Osteocyte (in vitro differentiated cells): ENCODE results near the gene LRRC18. TPM values are rescaled to one million over a fixed set of nuclear protein-coding genes. Genes with fewer than 3 reads are reported as not detected.

ENCODE experiments used
- DNase-seq: peaks from one replicate; pipeline ENCODE4 v3.0.0; 2021; ENCODE audit warnings: mixed read lengths; ENCODE audit not compliant: unreplicated experiment; ENCODE audit errors: extremely low spot score
- H3K27ac Mint-ChIP-seq: one replicate; pipeline ENCODE4 v1.8.0; 2021; ENCODE audit warnings: mild to moderate bottlenecking, mixed read lengths; ENCODE audit not compliant: unreplicated experiment
- H3K27me3 Mint-ChIP-seq: one replicate; pipeline ENCODE4 v1.8.0; 2021; ENCODE audit warnings: mixed read lengths; ENCODE audit not compliant: unreplicated experiment
- H3K36me3 Mint-ChIP-seq: one replicate; pipeline ENCODE4 v1.8.0; 2021; ENCODE audit warnings: mixed read lengths; ENCODE audit not compliant: unreplicated experiment
- H3K4me1 Mint-ChIP-seq: one replicate; pipeline ENCODE4 v1.8.0; 2021; ENCODE audit warnings: mixed read lengths; ENCODE audit not compliant: unreplicated experiment
- H3K4me3 Mint-ChIP-seq: one replicate; pipeline ENCODE4 v1.8.0; 2021; ENCODE audit warnings: mild to moderate bottlenecking, moderate library complexity, mixed read lengths; ENCODE audit not compliant: unreplicated experiment
- H3K9me3 Mint-ChIP-seq: one replicate; pipeline ENCODE4 v1.8.0; 2021; ENCODE audit warnings: mixed read lengths; ENCODE audit not compliant: unreplicated experiment
- total RNA-seq: library from RNA; stranded (reverse); gene quantifications from 2 replicates; pipeline ENCODE4 v1.2.1, GENCODE V29; 2021
- TF ChIP-seq, protein P1 (sequence below): fragments of 200-600 bp; sonication (generic); IDR thresholded peaks from 2 replicates; pipeline ENCODE4 v1.5.0; 2021; ENCODE audit warnings: antibody characterized with exemption, mild to moderate bottlenecking, moderate library complexity

LRRC18 gene
- total RNA-seq, 1 donor from 2014 or later, result not detected

DNA sequence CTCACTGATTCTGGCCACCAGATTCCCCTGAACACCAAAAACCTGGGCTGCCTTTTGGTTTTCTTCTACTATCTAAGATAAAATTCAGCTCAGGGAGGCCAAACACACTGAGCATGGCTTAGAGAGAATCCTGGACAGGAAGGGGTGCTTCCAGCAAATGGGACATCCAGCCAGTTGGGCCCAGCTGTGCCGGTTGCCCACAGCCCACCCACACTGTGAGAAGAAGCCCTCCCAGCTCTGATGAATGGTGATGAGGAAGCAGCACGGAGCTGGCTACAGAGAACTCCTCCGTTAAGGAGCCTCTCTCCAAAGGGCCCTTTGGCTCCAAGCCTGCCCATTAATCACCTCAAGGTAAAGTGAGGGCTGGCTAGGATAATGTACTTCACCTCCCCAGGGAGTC is 15.9 kb downstream of the LRRC18 start:
- Mint-ChIP-seq H3K4me1 (no peaks in the 10 kb centered on the region), H3K27ac (no peak overlapping the region), H3K9me3 (no peaks in the 10 kb centered on the region), H3K36me3 (no peaks in the 10 kb centered on the region), H3K4me3 (no peak overlapping the region), H3K27me3 (peaks cover 15% of the 10 kb centered on the region)
- peak; percentile 71 for DNase-seq
- TF ChIP-seq, protein P1, sequence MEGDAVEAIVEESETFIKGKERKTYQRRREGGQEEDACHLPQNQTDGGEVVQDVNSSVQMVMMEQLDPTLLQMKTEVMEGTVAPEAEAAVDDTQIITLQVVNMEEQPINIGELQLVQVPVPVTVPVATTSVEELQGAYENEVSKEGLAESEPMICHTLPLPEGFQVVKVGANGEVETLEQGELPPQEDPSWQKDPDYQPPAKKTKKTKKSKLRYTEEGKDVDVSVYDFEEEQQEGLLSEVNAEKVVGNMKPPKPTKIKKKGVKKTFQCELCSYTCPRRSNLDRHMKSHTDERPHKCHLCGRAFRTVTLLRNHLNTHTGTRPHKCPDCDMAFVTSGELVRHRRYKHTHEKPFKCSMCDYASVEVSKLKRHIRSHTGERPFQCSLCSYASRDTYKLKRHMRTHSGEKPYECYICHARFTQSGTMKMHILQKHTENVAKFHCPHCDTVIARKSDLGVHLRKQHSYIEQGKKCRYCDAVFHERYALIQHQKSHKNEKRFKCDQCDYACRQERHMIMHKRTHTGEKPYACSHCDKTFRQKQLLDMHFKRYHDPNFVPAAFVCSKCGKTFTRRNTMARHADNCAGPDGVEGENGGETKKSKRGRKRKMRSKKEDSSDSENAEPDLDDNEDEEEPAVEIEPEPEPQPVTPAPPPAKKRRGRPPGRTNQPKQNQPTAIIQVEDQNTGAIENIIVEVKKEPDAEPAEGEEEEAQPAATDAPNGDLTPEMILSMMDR, result no peak

DNA sequence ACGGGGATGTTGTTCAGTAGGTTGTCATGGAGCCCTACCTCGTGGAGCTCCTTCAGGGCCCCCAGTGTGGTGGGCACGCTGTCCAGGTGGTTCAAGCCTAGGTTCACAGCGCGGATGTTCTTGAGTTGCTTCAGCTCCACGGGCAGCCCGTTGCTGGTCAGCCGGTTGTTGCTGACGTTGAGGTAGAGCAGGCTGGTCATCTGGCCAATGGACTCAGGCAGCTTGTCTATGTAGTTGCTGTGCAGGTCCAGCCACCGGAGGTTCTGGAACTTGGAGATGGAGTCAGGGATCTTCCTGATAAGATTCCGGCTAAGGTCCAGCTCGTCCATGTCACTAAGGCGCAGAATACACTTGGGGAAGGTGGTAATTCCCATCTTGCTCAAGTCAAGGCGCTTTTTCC is 26.0 kb downstream of the LRRC18 start:
- no peaks in the 10 kb centered on the region for H3K4me1 Mint-ChIP-seq

GRCh38 chr10:48910548-48910947 is 29.1 kb downstream of the LRRC18 start:
- Mint-ChIP-seq H3K4me1 (no peaks in the 10 kb centered on the region), H3K27ac (no peak overlapping the region), H3K9me3 (no peaks in the 10 kb centered on the region), H3K36me3 (no peaks in the 10 kb centered on the region), H3K27me3 (peaks cover 3% of the 10 kb centered on the region), H3K4me3 (no peak overlapping the region)
- DNase-seq, result no peak
- TF ChIP-seq, protein P1, result no peak

More for the DNA sequence above, 26.0 kb downstream of the LRRC18 start:
- TF ChIP-seq, protein P1, result no peak
- Mint-ChIP-seq H3K27ac (no peak overlapping the region), H3K36me3 (no peaks in the 10 kb centered on the region), H3K27me3 (peaks cover 9% of the 10 kb centered on the region), H3K4me3 (no peak overlapping the region), H3K9me3 (no peaks in the 10 kb centered on the region)
- no peak for DNase-seq

GRCh38 chr10:48907730-48908129 is 31.9 kb downstream of the LRRC18 start:
- TF ChIP-seq, protein P1, result no peak
- peaks cover 3% of the 10 kb centered on the region for H3K27me3 Mint-ChIP-seq
- no peak for DNase-seq
- no peaks in the 10 kb centered on the region for H3K36me3 Mint-ChIP-seq
- no peak overlapping the region for H3K27ac Mint-ChIP-seq
- no peak overlapping the region for H3K4me3 Mint-ChIP-seq
- H3K9me3 Mint-ChIP-seq, result no peaks in the 10 kb centered on the region
- H3K4me1 Mint-ChIP-seq, result no peaks in the 10 kb centered on the region

DNA sequence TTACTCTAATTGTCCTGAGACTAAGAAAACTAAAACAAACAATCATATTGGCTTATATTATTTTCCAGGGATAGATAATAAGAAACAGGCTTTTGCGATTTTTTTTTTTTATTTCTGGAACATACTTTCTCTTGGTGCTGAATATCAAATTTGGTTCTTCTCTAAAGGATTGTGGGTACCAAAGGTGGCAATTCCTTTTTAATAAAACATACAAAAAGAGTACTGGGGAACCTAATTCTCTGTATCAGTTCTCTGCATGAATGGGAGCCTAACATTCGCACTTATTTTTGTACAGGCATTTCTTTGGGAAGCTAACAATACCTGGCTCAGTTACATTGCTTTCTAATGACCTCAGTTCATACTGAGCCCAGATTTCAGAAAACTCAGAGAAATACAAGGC is 32.8 kb downstream of the LRRC18 start:
- Mint-ChIP-seq H3K4me1 (no peaks in the 10 kb centered on the region), H3K4me3 (no peak overlapping the region), H3K27me3 (peaks cover 3% of the 10 kb centered on the region), H3K36me3 (no peaks in the 10 kb centered on the region), H3K27ac (no peak overlapping the region), H3K9me3 (no peaks in the 10 kb centered on the region)
- no peak for DNase-seq
- TF ChIP-seq, protein P1, result no peak
